ENCODE measurements around the gene CBX8. TPM values are rescaled to one million over a fixed set of nuclear protein-coding genes. Genes with fewer than 3 reads are reported as not detected.

Gene CBX8
- polyA plus RNA-seq, 1 experiment, result 0.37 TPM

GRCh38 chr17:79809530-79810129 is 12.8 kb upstream of the CBX8 start:
- POLR2A ChIA-PET, result no interaction called here

GRCh38 chr17:79808763-79809529 is 12.1 kb upstream of the CBX8 start:
- Histone ChIP-seq H3K9me3 (ENCODE audit: control insufficient read depth, insufficient read depth, low read length) (peaks cover 1% of the 10 kb centered on the region; the same call in 1 of the 2 replicates), H3K4me3 (ENCODE audit: low read depth, low read length) (no peak overlapping the region), H3K27ac (ENCODE audit: low read depth, low read length) (no peak overlapping the region), H3K27me3 (ENCODE audit: control insufficient read depth, insufficient read depth, low read length) (peaks cover 89% of the 10 kb centered on the region)
- ChIA-PET POLR2A (interaction anchor here (1.3 kb wide), 1 partner anchor 12 kb away, joined by 3 read pairs; the partner anchor contains the start of gene CBX8), CTCF (interaction anchor here (1.3 kb wide), 1 partner anchor 26 kb away, joined by 3 read pairs; no protein-coding TSS in a partner anchor)
- TF ChIP-seq, protein P1, sequence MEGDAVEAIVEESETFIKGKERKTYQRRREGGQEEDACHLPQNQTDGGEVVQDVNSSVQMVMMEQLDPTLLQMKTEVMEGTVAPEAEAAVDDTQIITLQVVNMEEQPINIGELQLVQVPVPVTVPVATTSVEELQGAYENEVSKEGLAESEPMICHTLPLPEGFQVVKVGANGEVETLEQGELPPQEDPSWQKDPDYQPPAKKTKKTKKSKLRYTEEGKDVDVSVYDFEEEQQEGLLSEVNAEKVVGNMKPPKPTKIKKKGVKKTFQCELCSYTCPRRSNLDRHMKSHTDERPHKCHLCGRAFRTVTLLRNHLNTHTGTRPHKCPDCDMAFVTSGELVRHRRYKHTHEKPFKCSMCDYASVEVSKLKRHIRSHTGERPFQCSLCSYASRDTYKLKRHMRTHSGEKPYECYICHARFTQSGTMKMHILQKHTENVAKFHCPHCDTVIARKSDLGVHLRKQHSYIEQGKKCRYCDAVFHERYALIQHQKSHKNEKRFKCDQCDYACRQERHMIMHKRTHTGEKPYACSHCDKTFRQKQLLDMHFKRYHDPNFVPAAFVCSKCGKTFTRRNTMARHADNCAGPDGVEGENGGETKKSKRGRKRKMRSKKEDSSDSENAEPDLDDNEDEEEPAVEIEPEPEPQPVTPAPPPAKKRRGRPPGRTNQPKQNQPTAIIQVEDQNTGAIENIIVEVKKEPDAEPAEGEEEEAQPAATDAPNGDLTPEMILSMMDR (IDR thresholded peaks at IDR 0.05; ENCODE audit: low read depth, low read length), result peak; percentile 6; the same call in 1 of the 2 replicates
- no peak for DNase-seq (ENCODE audit: low read depth, low spot score)

More at GRCh38 chr17:79809530-79810129, 12.8 kb upstream of the CBX8 start:
- CTCF ChIA-PET, result no interaction called here
- Histone ChIP-seq H3K27ac (ENCODE audit: low read depth, low read length) (no peak overlapping the region), H3K9me3 (ENCODE audit: control insufficient read depth, insufficient read depth, low read length) (no peaks in the 10 kb centered on the region; the same call in 1 of the 2 replicates), H3K4me3 (ENCODE audit: low read depth, low read length) (no peak overlapping the region), H3K27me3 (ENCODE audit: control insufficient read depth, insufficient read depth, low read length) (peaks cover 89% of the 10 kb centered on the region)
- TF ChIP-seq, protein P1 (IDR thresholded peaks at IDR 0.05; ENCODE audit: low read depth, low read length), result no peak
- no peak for DNase-seq (ENCODE audit: low read depth, low spot score)

- no peak overlapping the region for H3K4me3 ChIP-seq (ENCODE audit: low read depth, low read length)
- POLR2A ChIA-PET, result no interaction called here
- H3K9me3 ChIP-seq (ENCODE audit: control insufficient read depth, insufficient read depth, low read length), result peaks cover 16% of the 10 kb centered on the region
- no peak overlapping the region for H3K27ac ChIP-seq (ENCODE audit: low read depth, low read length)
- H3K27me3 ChIP-seq (ENCODE audit: control insufficient read depth, insufficient read depth, low read length), result peaks cover 94% of the 10 kb centered on the region
- TF ChIP-seq, protein P1 (IDR thresholded peaks at IDR 0.05; ENCODE audit: low read depth, low read length), result no peak
- CTCF ChIA-PET, result no interaction called here
- DNase-seq (ENCODE audit: low read depth, low spot score), result no peak
These were observed 10.2 kb upstream of the CBX8 start for GRCh38 chr17:79806863-79807720.

DNA sequence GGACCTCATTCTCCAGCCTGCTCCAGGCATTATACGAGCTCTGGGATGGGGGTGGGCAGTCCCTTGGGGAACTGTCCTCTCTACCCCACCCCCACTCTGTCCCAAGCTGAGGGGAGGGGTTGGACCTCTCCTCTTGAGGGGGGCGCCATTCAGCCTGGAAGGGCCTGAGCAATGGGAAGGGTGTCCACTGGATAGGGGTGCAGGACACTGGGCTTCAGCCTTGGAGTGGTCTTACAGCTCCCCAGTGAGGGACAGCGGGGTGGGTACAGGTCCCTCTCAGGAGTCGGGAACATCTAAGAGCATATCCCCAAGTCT is 9.5 kb upstream of the CBX8 start:
- peaks cover 94% of the 10 kb centered on the region for H3K27me3 ChIP-seq (ENCODE audit: control insufficient read depth, insufficient read depth, low read length)
- no peak for DNase-seq (ENCODE audit: low read depth, low spot score)
- peaks cover 16% of the 10 kb centered on the region for H3K9me3 ChIP-seq (ENCODE audit: control insufficient read depth, insufficient read depth, low read length)
- no peak overlapping the region for H3K4me3 ChIP-seq (ENCODE audit: low read depth, low read length)
- TF ChIP-seq, protein P1 (IDR thresholded peaks at IDR 0.05; ENCODE audit: low read depth, low read length), result no peak
- CTCF ChIA-PET, result no interaction called here
- POLR2A ChIA-PET, result no interaction called here
- no peak overlapping the region for H3K27ac ChIP-seq (ENCODE audit: low read depth, low read length)
